ENCODE results near the gene POLA2. TPM values are rescaled to one million over a fixed set of nuclear protein-coding genes. Genes with fewer than 3 reads are reported as not detected.

The POLA2 gene
- total RNA-seq, 1 donor from 2014 or later = 6.2 TPM

GRCh38 chr11:65295001-65295400, 33.2 kb downstream of the POLA2 start:
- Mint-ChIP-seq H3K4me3 (ENCODE audit: unreplicated experiment) (no peak overlapping the region), H3K27me3 (ENCODE audit: low read depth) (no peaks in the 10 kb centered on the region), H3K27ac (ENCODE audit: unreplicated experiment) (no peak overlapping the region), H3K9me3 (ENCODE audit: low read depth) (no peaks in the 10 kb centered on the region), H3K4me1 (ENCODE audit: low read depth) (peaks cover 68% of the 10 kb centered on the region), H3K36me3 (ENCODE audit: low read depth) (peaks cover 6% of the 10 kb centered on the region)
- no peak for TF ChIP-seq CTCF (IDR thresholded peaks at IDR 0.05)
- peak; percentile 53 for DNase-seq (ENCODE audit: low spot score)

GRCh38 chr11:65295571-65296341, 34.0 kb downstream of the POLA2 start:
- Mint-ChIP-seq H3K4me1 (ENCODE audit: low read depth) (peaks cover 62% of the 10 kb centered on the region), H3K27ac (ENCODE audit: unreplicated experiment) (no peak overlapping the region), H3K27me3 (ENCODE audit: low read depth) (no peaks in the 10 kb centered on the region), H3K9me3 (ENCODE audit: low read depth) (no peaks in the 10 kb centered on the region), H3K4me3 (ENCODE audit: unreplicated experiment) (no peak overlapping the region), H3K36me3 (ENCODE audit: low read depth) (peaks cover 6% of the 10 kb centered on the region)
- TF ChIP-seq CTCF (IDR thresholded peaks at IDR 0.05) = no peak
- peak; percentile 52 for DNase-seq (ENCODE audit: low spot score)

GRCh38 chr11:65297026-65297672, 35.4 kb downstream of the POLA2 start:
- H3K36me3 Mint-ChIP-seq (ENCODE audit: low read depth) = peaks cover 6% of the 10 kb centered on the region
- H3K9me3 Mint-ChIP-seq (ENCODE audit: low read depth) = no peaks in the 10 kb centered on the region
- no peak for TF ChIP-seq CTCF (IDR thresholded peaks at IDR 0.05)
- peak overlapping the region; percentile 92 for H3K27ac Mint-ChIP-seq (ENCODE audit: unreplicated experiment)
- no peak overlapping the region for H3K4me3 Mint-ChIP-seq (ENCODE audit: unreplicated experiment)
- no peaks in the 10 kb centered on the region for H3K27me3 Mint-ChIP-seq (ENCODE audit: low read depth)
- H3K4me1 Mint-ChIP-seq (ENCODE audit: low read depth) = peaks cover 58% of the 10 kb centered on the region
- peak; percentile 78 for DNase-seq (ENCODE audit: low spot score)

- peak overlapping the region; percentile 92 for H3K27ac Mint-ChIP-seq (ENCODE audit: unreplicated experiment)
- peaks cover 54% of the 10 kb centered on the region for H3K4me1 Mint-ChIP-seq (ENCODE audit: low read depth)
- DNase-seq (ENCODE audit: low spot score) = peak; percentile 83
- H3K27me3 Mint-ChIP-seq (ENCODE audit: low read depth) = no peaks in the 10 kb centered on the region
- H3K9me3 Mint-ChIP-seq (ENCODE audit: low read depth) = no peaks in the 10 kb centered on the region
- no peak for TF ChIP-seq CTCF (IDR thresholded peaks at IDR 0.05)
- peaks cover 6% of the 10 kb centered on the region for H3K36me3 Mint-ChIP-seq (ENCODE audit: low read depth)
- no peak overlapping the region for H3K4me3 Mint-ChIP-seq (ENCODE audit: unreplicated experiment)
Observed at GRCh38 chr11:65298131-65298535, 36.4 kb downstream of the POLA2 start.

GRCh38 chr11:65298655-65299179, 37.0 kb downstream of the POLA2 start:
- no peaks in the 10 kb centered on the region for H3K9me3 Mint-ChIP-seq (ENCODE audit: low read depth)
- TF ChIP-seq CTCF (IDR thresholded peaks at IDR 0.05) = no peak
- H3K4me1 Mint-ChIP-seq (ENCODE audit: low read depth) = peaks cover 51% of the 10 kb centered on the region
- peaks cover 6% of the 10 kb centered on the region for H3K36me3 Mint-ChIP-seq (ENCODE audit: low read depth)
- no peaks in the 10 kb centered on the region for H3K27me3 Mint-ChIP-seq (ENCODE audit: low read depth)
- H3K27ac Mint-ChIP-seq (ENCODE audit: unreplicated experiment) = peak overlapping the region; percentile 92
- DNase-seq (ENCODE audit: low spot score) = peak; percentile 37
- no peak overlapping the region for H3K4me3 Mint-ChIP-seq (ENCODE audit: unreplicated experiment)
